GM10847 (cell line): ENCODE measurements around the gene PPWD1.

Experiments used
- POLR2A ChIP-seq: IDR thresholded peaks from 2 replicates; pipeline ENCODE4 v1.6.1; 2011; ENCODE audit not compliant: insufficient read length; ENCODE audit errors: extremely low read depth

Gene PPWD1

DNA sequence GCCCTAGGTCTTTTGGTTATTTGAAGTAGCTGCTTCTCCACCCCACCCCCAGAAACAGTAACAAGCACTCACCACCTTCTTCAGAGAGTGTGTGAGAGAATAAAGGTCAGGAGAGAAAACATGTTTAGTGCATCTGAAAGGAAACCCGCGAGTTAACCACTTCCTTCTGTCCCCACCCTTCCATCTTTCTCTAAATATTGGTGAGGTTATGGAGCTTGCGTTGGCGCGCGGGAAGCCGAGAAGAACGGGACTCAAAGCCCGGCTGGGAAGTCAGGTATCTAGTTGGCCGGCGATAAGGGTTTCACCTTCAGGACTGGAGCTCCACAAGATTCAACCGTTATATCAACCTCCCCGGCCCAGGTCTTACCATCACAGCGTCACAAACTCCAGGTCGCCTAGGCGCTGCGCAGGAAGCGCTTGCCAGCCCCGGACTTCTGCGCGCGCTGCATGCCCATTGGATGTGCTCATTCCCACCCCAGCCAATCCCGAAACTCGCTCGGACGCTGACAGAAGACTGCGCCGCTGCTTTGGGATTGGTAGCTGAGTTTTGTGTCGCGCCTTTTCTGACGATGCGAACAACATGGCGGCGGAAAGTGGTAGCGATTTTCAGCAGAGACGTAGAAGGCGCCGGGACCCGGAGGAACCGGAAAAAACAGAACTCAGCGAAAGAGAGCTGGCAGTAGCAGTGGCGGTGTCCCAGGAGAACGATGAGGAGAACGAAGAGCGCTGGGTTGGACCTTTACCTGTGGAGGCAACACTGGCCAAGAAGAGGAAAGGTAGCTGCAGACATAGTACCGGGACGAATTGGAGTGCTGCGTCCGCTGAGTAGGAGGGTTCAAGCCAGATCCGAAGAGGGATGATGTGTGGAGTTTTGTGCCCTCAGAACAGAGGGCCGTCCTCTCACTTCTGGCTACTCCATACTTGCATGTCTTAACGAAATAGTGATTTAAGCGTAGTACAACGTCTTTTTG, at the start of gene PPWD1, which contains the start of gene CENPK:
TSS of gene PPWD1 (plus strand) at position 566 of the 971 bp plus-strand sequence. CDS start at position 581, 15 bp downstream.
TSS of gene CENPK (minus strand) at position 438 of the 971 bp plus-strand sequence. CDS start 8,261 bp downstream, outside the sequence.
- peak; percentile 81 for TF ChIP-seq POLR2A

DNA sequence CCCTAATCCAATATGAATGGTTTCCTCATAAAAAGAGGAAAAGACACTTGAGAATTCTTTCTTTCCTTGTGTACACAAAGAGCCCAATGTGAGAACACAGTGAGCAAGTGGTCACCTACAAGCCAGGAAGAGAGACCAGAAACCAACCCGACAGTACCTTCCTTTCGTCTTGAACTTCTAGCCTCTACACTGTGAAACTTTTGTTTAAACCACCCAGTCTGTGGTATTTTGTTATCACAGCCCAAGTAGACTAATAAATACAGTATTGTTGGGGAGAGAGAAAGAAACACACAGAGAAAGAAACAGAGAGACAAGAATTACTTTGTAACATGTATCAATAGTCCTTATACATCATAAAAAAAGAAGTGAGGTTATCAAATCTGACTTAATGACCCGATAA, 37.4 kb upstream of the PPWD1 start:
- TF ChIP-seq POLR2A = no peak

DNA sequence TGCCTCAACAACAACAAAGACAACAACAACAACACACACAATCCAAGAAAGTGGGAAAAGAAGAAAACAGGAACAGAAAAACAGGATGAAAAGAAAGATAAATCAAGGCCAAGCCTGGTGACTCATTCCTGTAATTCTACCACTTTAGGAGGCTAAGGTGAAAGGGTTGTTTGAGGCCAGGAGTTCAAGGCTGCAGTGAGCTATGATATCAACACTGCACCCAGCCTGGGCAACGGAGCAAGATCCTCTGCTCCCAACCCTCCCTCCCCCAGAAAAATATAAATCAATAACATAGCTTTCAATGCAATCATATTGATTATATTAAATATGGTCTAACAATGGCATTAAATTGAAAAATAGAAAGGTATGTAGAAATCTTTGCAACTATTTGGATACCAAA, 32.2 kb upstream of the PPWD1 start:
- no peak for TF ChIP-seq POLR2A

GRCh38 chr5:65535529-65535987, 27.5 kb upstream of the PPWD1 start:
- no peak for TF ChIP-seq POLR2A

GRCh38 chr5:65539827-65540226, 23.3 kb upstream of the PPWD1 start:
- TF ChIP-seq POLR2A = no peak

GRCh38 chr5:65544473-65544872, 18.6 kb upstream of the PPWD1 start:
- no peak for TF ChIP-seq POLR2A

GRCh38 chr5:65546141-65546540, 17.0 kb upstream of the PPWD1 start:
- no peak for TF ChIP-seq POLR2A

GRCh38 chr5:65548281-65548680, 14.8 kb upstream of the PPWD1 start:
- TF ChIP-seq POLR2A = no peak

GRCh38 chr5:65553941-65554340, 9.2 kb upstream of the PPWD1 start:
- no peak for TF ChIP-seq POLR2A

- TF ChIP-seq POLR2A = no peak
These were observed 7.8 kb upstream of the PPWD1 start for GRCh38 chr5:65555287-65555686.

GRCh38 chr5:65556181-65556580, 6.9 kb upstream of the PPWD1 start:
- no peak for TF ChIP-seq POLR2A

GRCh38 chr5:65556718-65557117, 6.4 kb upstream of the PPWD1 start:
- TF ChIP-seq POLR2A = no peak

GRCh38 chr5:65563777-65564176, 681 bp downstream of the PPWD1 start:
- TF ChIP-seq POLR2A = no peak

DNA sequence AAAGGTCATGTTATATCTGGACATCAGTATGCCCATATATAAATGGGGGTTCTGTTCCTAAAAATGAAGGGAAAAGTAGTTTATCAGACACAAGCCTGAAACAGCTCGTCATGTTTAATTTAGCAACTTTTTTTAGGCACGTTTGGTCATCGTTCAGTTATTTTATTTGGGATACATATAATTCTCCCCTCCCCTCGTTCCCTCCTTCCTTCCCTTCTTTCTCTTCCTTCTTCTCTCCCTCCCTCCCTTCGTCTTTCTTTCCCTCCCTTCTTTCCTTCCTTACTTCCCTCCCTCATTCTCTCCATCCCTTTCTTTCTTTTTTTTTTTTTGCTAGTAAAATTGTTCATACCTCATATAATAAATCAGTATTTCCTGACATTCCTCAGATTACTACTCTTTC, 3.4 kb downstream of the PPWD1 start:
- no peak for TF ChIP-seq POLR2A

- TF ChIP-seq POLR2A = no peak
These were observed 7.6 kb downstream of the PPWD1 start for GRCh38 chr5:65570598-65571226.

DNA sequence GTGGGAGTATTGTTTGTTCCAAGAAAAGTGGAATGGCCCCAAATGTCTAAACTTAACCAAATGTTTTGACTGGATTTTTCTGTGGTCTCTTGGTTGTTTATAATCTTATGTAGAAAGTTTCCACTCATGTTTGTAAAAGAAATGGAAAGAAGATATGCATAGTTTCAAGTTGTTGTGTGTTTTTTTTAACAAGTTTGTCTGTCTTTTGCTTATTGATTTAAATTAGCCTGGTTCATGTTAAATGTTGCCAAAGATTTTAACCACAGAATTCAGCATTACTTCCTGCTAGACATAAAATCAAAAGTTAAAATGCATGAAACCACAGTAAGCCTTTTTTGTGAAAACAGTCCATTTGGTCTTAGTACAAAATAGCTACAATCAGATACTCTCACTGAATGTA, 14.0 kb downstream of the PPWD1 start:
- TF ChIP-seq POLR2A = no peak

- TF ChIP-seq POLR2A = no peak
These were observed 25.6 kb downstream of the PPWD1 start for GRCh38 chr5:65588694-65589093.

DNA sequence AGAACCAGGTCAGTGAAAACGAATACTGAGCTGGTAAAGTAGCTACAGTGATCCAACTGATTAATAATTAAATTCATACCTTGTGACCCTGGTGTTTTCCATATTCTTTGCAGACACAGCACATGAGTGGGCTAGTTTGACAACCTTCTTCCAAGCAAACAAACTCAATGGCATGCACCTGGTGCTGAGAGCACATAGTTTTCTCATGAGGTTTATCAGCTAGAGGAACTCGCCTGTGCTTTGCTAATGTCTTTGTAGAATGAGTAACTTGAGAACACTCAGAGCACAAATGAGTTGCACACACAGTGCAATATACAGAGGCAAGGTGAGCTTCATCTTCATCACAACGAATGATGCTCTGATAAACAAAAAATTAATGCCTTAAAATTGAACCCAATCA, 48.4 kb downstream of the PPWD1 start:
- no peak for TF ChIP-seq POLR2A
